HUES48 (cell line): ENCODE data around the gene TAF7.
"Not testable (repeated sequence)": the region's sequence is repeated elsewhere in the genome, so short reads cannot be mapped to it uniquely, and the experiment has no call there.

Experiments
- H3K27ac ChIP-seq: one replicate; pipeline ENCODE4 v1.7.0; 2013; ENCODE audit warnings: low read depth, low read length, inconsistent platforms
- H3K27me3 ChIP-seq: 2 replicates; pipeline ENCODE4 v1.6.1; 2013; ENCODE audit warnings: mild to moderate bottlenecking, low read length; ENCODE audit not compliant: control insufficient read depth, insufficient read depth
- H3K36me3 ChIP-seq: 2 replicates; pipeline ENCODE4 v1.6.1; 2013; ENCODE audit warnings: low read length; ENCODE audit not compliant: control insufficient read depth, insufficient read depth
- H3K4me1 ChIP-seq: 2 replicates; pipeline ENCODE4 v1.6.1; 2013; ENCODE audit warnings: mild to moderate bottlenecking, low read length; ENCODE audit not compliant: control insufficient read depth, insufficient read depth
- H3K4me3 ChIP-seq: 2 replicates; pipeline ENCODE4 v1.5.1; 2013; ENCODE audit warnings: mild to moderate bottlenecking, low read depth, low read length
- H3K9ac ChIP-seq: 2 replicates; pipeline ENCODE4 v1.6.1; 2013; ENCODE audit warnings: mild to moderate bottlenecking, low read depth, low read length, moderate library complexity
- H3K9me3 ChIP-seq: 2 replicates; pipeline ENCODE4 v1.6.1; 2013; ENCODE audit warnings: low read length; ENCODE audit not compliant: control insufficient read depth, insufficient read depth

The TAF7 gene

DNA sequence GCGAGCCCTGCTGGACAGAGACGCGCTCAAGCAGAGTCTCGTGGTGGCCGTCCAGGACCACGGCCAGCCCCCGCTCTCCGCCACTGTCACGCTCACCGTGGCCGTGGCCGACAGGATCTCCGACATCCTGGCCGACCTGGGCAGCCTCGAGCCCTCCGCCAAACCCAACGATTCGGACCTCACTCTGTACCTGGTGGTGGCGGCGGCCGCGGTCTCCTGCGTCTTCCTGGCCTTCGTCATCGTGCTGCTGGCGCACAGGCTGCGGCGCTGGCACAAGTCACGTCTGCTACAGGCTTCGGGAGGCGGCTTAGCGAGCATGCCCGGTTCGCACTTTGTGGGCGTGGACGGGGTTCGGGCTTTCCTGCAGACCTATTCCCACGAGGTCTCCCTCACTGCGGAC lies 12.0 kb upstream of the TAF7 start:
- H3K27ac ChIP-seq, H3K9ac ChIP-seq, H3K4me3 ChIP-seq, H3K4me1 ChIP-seq, H3K36me3 ChIP-seq, H3K27me3 ChIP-seq: not testable (repeated sequence)
- H3K9me3 ChIP-seq: peaks cover 27% of the 10 kb centered on the region

DNA sequence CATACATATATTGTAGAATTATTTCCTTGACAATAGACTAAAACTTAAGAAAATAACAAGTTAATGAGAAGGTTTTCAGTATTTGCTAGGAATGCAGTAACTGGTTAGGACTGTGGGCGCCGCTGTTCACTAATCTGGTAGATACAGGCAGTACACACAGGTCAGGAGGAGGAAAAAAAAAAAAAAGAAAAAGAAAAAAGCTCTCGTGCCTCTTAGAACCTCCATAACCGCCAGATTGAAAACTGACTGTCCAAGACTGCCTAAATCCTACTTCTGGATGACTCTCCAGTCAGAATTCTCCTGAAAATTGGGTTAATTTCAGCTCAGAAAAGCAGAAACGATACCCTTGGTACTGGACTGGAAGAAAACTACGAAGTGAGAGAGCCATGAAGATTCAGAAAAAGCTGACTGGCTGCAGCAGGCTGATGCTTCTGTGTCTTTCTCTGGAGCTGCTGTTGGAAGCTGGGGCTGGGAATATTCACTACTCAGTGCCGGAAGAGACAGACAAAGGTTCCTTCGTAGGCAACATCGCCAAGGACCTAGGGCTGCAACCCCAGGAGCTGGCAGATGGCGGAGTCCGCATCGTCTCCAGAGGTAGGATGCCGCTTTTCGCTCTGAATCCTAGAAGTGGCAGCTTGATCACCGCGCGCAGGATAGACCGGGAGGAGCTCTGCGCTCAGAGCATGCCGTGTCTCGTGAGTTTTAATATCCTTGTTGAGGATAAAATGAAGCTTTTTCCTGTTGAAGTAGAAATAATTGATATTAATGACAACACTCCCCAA lies 9.9 kb upstream of the TAF7 start, which contains the start of gene PCDHGA1:
PCDHGA1 (plus strand) TSS at position 216 of the 782 bp plus-strand sequence.
- Histone ChIP-seq H3K27ac (no peak within 1 kb of the TSS), H3K27me3 (no peaks in the 10 kb centered on the region), H3K4me3 (peak within 1 kb of the TSS; percentile 31; the same call in 1 of the 2 replicates), H3K36me3 (no peaks in the 10 kb centered on the region), H3K9ac (no peak within 1 kb of the TSS), H3K9me3 (peaks cover 27% of the 10 kb centered on the region), H3K4me1 (no peaks in the 10 kb centered on the region)

GRCh38 chr5:141328231-141328630 lies 7.6 kb upstream of the TAF7 start:
- Histone ChIP-seq H3K9ac (no peak overlapping the region), H3K36me3 (no peaks in the 10 kb centered on the region), H3K9me3 (peaks cover 9% of the 10 kb centered on the region), H3K27me3 (no peaks in the 10 kb centered on the region), H3K4me3 (no peak overlapping the region), H3K4me1 (no peaks in the 10 kb centered on the region), H3K27ac (no peak overlapping the region)

DNA sequence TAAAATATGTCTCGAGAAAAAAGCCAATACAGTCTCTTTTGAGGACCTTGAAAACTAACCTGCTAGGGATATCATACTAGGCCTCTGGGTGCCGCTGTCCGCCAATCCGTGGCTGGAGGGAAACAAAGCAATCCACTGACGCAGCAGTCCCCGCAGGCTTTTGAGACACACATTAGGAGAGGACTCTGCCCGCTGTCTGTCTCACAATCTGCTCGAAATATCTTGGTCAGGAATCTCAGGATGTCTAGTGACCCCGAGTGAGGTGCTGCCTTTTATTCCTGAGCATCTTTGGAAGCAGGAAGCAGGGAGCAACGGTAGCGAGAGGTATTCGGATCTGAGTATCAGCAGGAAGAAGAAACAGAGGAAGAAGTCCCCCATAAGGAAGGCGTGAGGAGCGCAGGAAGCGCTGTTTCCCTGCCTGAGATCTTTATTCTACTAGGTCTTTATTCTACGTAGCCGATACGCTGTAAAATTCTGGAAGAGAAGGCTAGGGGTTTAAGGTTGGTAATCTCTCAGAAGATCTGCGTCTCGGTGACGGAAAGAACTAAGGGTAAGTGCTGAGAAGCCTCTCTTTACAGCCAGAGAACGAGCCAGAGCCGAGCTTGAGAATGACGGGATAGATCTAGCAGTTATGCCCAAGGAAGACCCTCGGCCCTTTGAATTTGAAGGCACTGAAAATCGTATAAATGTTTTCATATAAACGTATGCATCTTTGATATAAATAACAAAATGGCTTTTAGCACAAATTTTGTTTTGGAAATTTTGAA lies 5.7 kb upstream of the TAF7 start:
- no peaks in the 10 kb centered on the region for H3K36me3 ChIP-seq
- no peaks in the 10 kb centered on the region; the same call in 1 of the 2 replicates for H3K9me3 ChIP-seq
- peak overlapping the region; percentile 20; the same call in 1 of the 2 replicates for H3K9ac ChIP-seq
- H3K27me3 ChIP-seq: no peaks in the 10 kb centered on the region
- H3K4me1 ChIP-seq: no peaks in the 10 kb centered on the region
- no peak overlapping the region for H3K27ac ChIP-seq
- peak overlapping the region; percentile 37 for H3K4me3 ChIP-seq

GRCh38 chr5:141322261-141322660 lies 1.7 kb upstream of the TAF7 start:
- H3K27me3 ChIP-seq: no peaks in the 10 kb centered on the region
- H3K27ac ChIP-seq: no peak overlapping the region
- peaks cover 21% of the 10 kb centered on the region for H3K36me3 ChIP-seq
- H3K4me1 ChIP-seq: no peaks in the 10 kb centered on the region
- no peak overlapping the region for H3K9ac ChIP-seq
- H3K9me3 ChIP-seq: peaks cover 24% of the 10 kb centered on the region
- H3K4me3 ChIP-seq: no peak overlapping the region

- peak overlapping the region; percentile 97 for H3K27ac ChIP-seq
- H3K9ac ChIP-seq: peak overlapping the region; percentile 99; the same call in 1 of the 2 replicates
- H3K27me3 ChIP-seq: no peaks in the 10 kb centered on the region
- peaks cover 27% of the 10 kb centered on the region for H3K36me3 ChIP-seq
- H3K4me1 ChIP-seq: no peaks in the 10 kb centered on the region
- H3K9me3 ChIP-seq: peaks cover 28% of the 10 kb centered on the region
- peak overlapping the region; percentile 97 for H3K4me3 ChIP-seq
Measured at GRCh38 chr5:141319699-141320098, 885 bp downstream of the TAF7 start.

DNA sequence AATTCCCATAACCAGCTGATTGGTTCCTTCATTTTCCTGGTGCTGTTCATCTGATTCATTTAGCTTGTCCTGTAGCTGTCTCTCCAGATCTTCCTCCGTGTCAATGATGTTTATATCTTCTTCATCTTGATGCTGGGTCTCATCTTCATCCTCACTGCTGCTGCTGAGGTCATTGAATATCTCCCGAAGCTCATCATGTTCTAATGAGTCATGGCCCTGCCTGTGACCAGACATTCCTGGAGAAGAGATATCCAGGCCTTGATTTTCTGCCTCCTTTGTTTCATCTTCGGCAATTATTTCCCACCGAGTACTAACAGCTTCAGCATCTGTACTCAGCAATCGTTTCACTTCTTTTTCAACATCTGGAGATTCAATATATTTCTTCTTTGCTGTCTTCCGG lies 1.4 kb downstream of the TAF7 start:
- no peak overlapping the region for H3K27ac ChIP-seq
- peaks cover 27% of the 10 kb centered on the region for H3K36me3 ChIP-seq
- no peaks in the 10 kb centered on the region for H3K27me3 ChIP-seq
- H3K4me1 ChIP-seq: no peaks in the 10 kb centered on the region
- H3K4me3 ChIP-seq: peak overlapping the region; percentile 97
- H3K9ac ChIP-seq: no peak overlapping the region
- peaks cover 29% of the 10 kb centered on the region for H3K9me3 ChIP-seq

GRCh38 chr5:141316963-141317362 lies 3.6 kb downstream of the TAF7 start:
- peaks cover 29% of the 10 kb centered on the region for H3K9me3 ChIP-seq
- not testable (repeated sequence) for H3K27ac ChIP-seq, H3K4me1 ChIP-seq, H3K27me3 ChIP-seq, H3K9ac ChIP-seq, H3K4me3 ChIP-seq
- peaks cover 27% of the 10 kb centered on the region for H3K36me3 ChIP-seq

DNA sequence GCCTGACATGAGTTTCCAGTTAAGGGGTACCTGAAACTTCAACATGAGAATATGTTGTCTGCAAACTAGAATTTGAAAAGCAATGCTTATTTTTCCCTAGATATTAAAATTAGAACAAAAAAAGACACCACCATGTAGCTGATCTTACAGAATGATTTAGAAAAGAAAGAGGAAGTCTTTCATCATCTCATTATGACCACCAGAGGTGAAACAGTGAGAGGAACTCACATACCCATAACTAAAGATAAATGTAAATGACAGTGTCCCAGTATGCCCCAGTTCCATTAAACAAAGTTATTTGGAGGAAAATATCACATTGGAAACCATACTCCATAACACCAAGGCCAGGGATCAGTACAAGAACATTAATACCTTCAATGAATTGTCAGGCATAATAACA lies 6.9 kb downstream of the TAF7 start:
- peaks cover 16% of the 10 kb centered on the region for H3K36me3 ChIP-seq
- H3K9me3 ChIP-seq: peaks cover 20% of the 10 kb centered on the region
- no peaks in the 10 kb centered on the region for H3K27me3 ChIP-seq
- H3K27ac ChIP-seq: no peak overlapping the region
- H3K4me3 ChIP-seq: no peak overlapping the region
- H3K4me1 ChIP-seq: no peaks in the 10 kb centered on the region
- H3K9ac ChIP-seq: no peak overlapping the region

DNA sequence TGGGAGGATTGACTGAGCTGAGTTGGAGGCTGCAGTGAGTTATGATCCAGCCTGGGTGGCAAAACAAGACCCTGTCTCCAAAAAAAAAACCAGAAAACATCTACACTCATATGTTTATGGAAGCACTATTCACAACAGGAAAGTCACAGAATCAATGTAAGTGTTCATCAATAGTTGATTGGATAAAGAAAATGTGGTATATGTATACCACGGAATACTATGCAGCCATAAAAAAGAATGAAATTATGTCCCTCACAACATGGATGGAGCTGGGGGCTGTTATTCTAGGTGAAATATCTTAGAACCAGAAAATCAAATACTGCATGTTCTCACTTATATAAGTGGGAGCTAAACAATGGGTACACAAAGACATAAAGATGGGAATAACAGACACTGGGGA lies 14.0 kb downstream of the TAF7 start:
- Histone ChIP-seq H3K4me3 (no peak overlapping the region), H3K27ac (no peak overlapping the region), H3K27me3 (no peaks in the 10 kb centered on the region), H3K9ac (no peak overlapping the region), H3K9me3 (peaks cover 29% of the 10 kb centered on the region), H3K4me1 (no peaks in the 10 kb centered on the region), H3K36me3 (no peaks in the 10 kb centered on the region)

- H3K27me3 ChIP-seq: no peaks in the 10 kb centered on the region
- H3K4me3 ChIP-seq: no peak within 1 kb of the TSS
- H3K4me1 ChIP-seq: no peaks in the 10 kb centered on the region
Measured at GRCh38 chr5:141303756-141304155, 16.8 kb downstream of the TAF7 start, which contains the start of gene SLC25A2. Gene SLC25A2 (minus strand): TSS chr5:141304049. CDS start chr5:141303865, 184 bp downstream.

More at GRCh38 chr5:141303756-141304155, 16.8 kb downstream of the TAF7 start, which contains the start of gene SLC25A2:
- Histone ChIP-seq H3K9me3 (peaks cover 36% of the 10 kb centered on the region), H3K36me3 (no peaks in the 10 kb centered on the region), H3K27ac (no peak within 1 kb of the TSS), H3K9ac (no peak within 1 kb of the TSS)
